ENCODE measurements around the gene ACP1.

ACP1 gene

DNA sequence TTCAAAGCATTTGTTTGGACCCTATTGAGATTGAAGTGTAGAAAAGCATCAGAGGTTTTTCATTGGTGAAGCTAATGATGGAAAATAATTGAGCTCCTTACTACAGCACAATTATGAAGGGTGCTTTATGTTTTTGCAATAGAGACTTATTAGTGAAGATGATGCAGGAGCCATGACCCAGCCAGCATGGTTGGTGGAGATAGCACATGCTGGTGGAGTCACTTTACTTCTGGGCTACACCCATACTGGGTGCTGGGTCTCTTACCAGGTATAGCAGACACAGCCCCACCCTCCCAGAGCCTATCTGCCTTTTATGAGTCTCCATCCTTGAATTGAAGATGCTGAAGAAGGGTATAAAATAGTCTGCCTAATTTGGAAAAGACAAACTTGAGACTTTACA is 3.6 kb downstream of the ACP1 start:
- POLR2A ChIA-PET: no interaction called here
- no peak for DNase-seq (ENCODE audit: extremely low spot score)
- TF ChIP-seq, protein P1, sequence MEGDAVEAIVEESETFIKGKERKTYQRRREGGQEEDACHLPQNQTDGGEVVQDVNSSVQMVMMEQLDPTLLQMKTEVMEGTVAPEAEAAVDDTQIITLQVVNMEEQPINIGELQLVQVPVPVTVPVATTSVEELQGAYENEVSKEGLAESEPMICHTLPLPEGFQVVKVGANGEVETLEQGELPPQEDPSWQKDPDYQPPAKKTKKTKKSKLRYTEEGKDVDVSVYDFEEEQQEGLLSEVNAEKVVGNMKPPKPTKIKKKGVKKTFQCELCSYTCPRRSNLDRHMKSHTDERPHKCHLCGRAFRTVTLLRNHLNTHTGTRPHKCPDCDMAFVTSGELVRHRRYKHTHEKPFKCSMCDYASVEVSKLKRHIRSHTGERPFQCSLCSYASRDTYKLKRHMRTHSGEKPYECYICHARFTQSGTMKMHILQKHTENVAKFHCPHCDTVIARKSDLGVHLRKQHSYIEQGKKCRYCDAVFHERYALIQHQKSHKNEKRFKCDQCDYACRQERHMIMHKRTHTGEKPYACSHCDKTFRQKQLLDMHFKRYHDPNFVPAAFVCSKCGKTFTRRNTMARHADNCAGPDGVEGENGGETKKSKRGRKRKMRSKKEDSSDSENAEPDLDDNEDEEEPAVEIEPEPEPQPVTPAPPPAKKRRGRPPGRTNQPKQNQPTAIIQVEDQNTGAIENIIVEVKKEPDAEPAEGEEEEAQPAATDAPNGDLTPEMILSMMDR (IDR thresholded peaks at IDR 0.05; ENCODE audit: control extremely low read depth, extremely low read depth, low read depth, missing control alignments): no peak
- CTCF ChIA-PET: interaction anchor here (3.4 to 3.8 kb wide), 2 partner anchors 10 to 21 kb away, joined by 12 to 13 read pairs; no protein-coding TSS in a partner anchor

DNA sequence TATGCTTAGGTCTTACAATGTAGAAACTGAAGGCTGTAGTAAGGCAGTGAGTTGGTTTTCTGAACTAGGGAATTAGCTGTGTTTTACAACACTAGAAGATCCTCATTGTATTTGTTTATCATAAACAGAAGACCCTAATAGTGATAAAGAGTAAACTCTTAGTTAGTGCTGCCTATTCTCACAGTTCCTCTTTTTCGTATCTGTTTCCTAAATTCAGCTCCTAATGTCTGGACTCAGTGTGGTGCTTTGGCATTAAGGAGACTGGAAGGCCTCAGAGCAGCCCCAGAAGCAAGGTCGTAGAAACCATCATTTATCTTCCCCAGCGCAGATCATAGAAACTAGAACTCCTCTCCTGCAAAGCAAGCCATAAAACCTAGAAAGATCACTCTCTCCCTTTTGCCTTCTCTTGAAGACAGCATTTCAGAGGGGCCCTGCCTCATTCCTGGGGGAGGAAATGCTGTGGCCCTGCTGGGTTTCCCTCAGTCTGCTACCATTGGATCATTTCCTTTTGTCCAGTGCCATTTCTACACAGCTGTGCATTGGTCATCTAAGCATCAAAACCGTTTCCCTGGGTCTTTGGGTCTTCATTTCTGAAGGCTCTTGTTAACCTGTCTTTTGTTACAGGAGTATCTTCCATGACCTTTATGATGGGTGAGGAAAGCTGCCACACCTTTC is 4.7 kb downstream of the ACP1 start:
- TF ChIP-seq, protein P1 (IDR thresholded peaks at IDR 0.05; ENCODE audit: control extremely low read depth, extremely low read depth, low read depth, missing control alignments): no peak
- POLR2A ChIA-PET: no interaction called here
- CTCF ChIA-PET: interaction anchor here (0.7 to 3.8 kb wide), 3 partner anchors 11 to 23 kb away, joined by 3 to 13 read pairs (median 12); no protein-coding TSS in a partner anchor
- DNase-seq (ENCODE audit: extremely low spot score): no peak

DNA sequence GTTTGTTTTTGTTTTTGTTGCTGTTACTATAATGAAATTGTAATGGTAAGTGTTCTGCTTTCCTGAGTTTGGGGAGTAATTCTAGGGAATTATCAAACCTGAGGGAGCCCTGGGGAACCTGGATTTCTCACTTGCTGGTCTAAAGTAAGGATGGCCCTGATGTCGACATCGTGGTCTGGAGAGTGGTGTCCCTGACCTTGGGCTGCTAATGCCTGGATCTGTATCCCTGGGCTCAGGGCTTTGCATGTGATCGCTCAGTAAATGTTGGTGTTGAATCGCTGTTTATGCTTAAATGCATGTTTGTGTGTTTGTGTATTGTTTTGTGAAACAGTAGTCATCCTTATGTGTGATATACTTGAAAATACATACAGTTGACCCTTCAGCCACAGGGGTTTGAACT is 6.1 kb downstream of the ACP1 start:
- TF ChIP-seq, protein P1 (IDR thresholded peaks at IDR 0.05; ENCODE audit: control extremely low read depth, extremely low read depth, low read depth, missing control alignments): no peak
- ChIA-PET CTCF (interaction anchor here (1.4 to 3.8 kb wide), 2 partner anchors 12 to 13 kb away, joined by 3 to 12 read pairs; no protein-coding TSS in a partner anchor), POLR2A (no interaction called here)
- no peak for DNase-seq (ENCODE audit: extremely low spot score)

DNA sequence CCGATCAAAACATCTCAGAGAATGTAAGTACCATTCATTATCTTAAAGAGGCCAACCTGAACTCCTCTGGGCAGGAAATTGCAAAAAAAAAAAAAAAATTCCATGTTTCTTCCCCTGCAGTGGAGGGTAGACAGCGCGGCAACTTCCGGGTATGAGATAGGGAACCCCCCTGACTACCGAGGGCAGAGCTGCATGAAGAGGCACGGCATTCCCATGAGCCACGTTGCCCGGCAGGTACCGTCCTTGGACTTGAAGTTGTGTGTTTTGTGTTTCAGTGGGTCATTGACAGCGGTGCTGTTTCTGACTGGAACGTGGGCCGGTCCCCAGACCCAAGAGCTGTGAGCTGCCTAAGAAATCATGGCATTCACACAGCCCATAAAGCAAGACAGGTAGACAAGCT is 7.2 kb downstream of the ACP1 start:
- ChIA-PET CTCF (interaction anchor here (0.8 to 3.8 kb wide), 4 partner anchors 12 to 24 kb away, joined by 3 to 12 read pairs (median 8); no protein-coding TSS in a partner anchor), POLR2A (no interaction called here)
- DNase-seq (ENCODE audit: extremely low spot score): no peak
- TF ChIP-seq, protein P1 (IDR thresholded peaks at IDR 0.05; ENCODE audit: control extremely low read depth, extremely low read depth, low read depth, missing control alignments): no peak

DNA sequence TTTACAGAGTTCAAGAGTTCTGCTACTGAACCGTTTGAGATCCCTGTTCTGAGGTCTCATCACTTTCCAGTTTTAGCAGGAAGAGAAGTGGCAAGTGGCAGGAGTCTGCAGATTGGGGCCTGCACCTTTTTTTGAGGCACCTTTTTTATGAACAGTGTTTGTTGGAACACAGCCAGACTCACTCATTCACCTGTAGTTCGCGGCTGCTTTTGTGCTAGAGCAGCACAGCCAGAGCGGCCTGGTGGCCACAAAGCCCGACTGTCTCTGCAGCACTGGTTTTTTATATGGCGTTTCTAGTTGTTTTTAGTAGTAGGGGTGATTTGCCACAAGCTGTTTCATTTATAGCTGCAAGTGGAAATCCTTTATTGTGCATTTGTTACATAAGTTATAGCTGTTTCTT is 8.6 kb downstream of the ACP1 start:
- TF ChIP-seq, protein P1 (IDR thresholded peaks at IDR 0.05; ENCODE audit: control extremely low read depth, extremely low read depth, low read depth, missing control alignments): no peak
- ChIA-PET POLR2A (no interaction called here), CTCF (interaction anchor here (0.7 to 2.7 kb wide), 4 partner anchors 11 to 26 kb away, joined by 3 to 11 read pairs (median 7); no protein-coding TSS in a partner anchor)
- DNase-seq (ENCODE audit: extremely low spot score): no peak

DNA sequence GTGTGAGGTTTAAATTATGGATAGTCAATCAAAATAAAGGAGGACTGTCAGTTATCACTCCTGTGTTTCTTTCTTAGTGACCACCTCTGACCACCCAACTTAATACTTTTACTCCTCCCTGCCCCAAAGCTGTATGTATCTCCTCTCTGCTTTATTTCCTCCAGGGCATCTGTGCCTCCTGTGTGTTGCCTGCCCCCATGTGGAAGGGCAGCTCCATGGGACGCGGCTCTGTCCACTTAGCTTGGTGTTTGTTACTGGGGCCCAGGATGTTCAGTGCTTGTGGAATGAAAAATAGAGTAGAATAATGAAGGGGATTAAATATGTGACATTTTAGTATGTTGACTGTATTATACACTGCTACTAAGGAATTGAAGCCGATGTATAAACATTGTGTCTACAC is 9.8 kb downstream of the ACP1 start:
- POLR2A ChIA-PET: no interaction called here
- CTCF ChIA-PET: interaction anchor here (1.2 to 2.7 kb wide), 5 partner anchors 11 to 27 kb away, joined by 3 to 11 read pairs (median 7); no protein-coding TSS in a partner anchor
- TF ChIP-seq, protein P1 (IDR thresholded peaks at IDR 0.05; ENCODE audit: control extremely low read depth, extremely low read depth, low read depth, missing control alignments): peak; percentile 23
- no peak for DNase-seq (ENCODE audit: extremely low spot score)

Data from GM10248 (cell line).